Fibroblast of mammary gland (primary cell): Measurements from ENCODE around the gene IL15RA.
A peak's percentile ranks its signal among the peaks of the same experiment; 100 is the strongest.

Source experiments
- DNase-seq: peaks from one replicate; pipeline ENCODE4 v3.0.0-alpha.2; 2010; ENCODE audit warnings: low read depth
- H3K4me3 ChIP-seq: 2 replicates; pipeline ENCODE4 v1.5.1; 2011; ENCODE audit warnings: low read depth, mild to moderate bottlenecking, low read length, moderate library complexity; ENCODE audit not compliant: control insufficient read depth
- TF ChIP-seq, protein P1 (sequence below): conservative IDR thresholded peaks from 2 replicates; pipeline ENCODE4 v1.5.1; 2011; ENCODE audit warnings: low read depth, low read length, inconsistent platforms; ENCODE audit not compliant: control insufficient read depth, insufficient read depth

Gene IL15RA

DNA sequence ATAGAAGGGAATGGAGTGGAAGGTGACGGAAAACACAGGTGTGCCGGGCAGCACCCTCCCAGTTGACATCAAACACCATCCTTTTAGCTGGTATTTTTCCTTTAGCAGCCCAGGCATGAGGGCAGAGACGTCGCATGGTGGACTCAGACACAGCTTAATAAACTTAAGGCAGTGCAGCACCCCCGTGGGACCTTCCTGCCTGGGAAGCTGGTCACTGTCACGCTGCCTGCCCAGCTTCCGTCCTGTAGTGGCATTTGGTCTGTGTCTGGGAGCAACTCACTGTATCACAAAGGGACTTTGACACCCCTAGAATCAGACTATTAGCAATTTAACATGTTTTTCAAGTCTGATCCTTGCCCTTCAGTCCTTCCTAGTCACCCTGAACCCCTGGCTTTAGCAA lies 35.8 kb downstream of the IL15RA start:
- no peak for DNase-seq
- TF ChIP-seq, protein P1, sequence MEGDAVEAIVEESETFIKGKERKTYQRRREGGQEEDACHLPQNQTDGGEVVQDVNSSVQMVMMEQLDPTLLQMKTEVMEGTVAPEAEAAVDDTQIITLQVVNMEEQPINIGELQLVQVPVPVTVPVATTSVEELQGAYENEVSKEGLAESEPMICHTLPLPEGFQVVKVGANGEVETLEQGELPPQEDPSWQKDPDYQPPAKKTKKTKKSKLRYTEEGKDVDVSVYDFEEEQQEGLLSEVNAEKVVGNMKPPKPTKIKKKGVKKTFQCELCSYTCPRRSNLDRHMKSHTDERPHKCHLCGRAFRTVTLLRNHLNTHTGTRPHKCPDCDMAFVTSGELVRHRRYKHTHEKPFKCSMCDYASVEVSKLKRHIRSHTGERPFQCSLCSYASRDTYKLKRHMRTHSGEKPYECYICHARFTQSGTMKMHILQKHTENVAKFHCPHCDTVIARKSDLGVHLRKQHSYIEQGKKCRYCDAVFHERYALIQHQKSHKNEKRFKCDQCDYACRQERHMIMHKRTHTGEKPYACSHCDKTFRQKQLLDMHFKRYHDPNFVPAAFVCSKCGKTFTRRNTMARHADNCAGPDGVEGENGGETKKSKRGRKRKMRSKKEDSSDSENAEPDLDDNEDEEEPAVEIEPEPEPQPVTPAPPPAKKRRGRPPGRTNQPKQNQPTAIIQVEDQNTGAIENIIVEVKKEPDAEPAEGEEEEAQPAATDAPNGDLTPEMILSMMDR: no peak
- no peak overlapping the region for H3K4me3 ChIP-seq

DNA sequence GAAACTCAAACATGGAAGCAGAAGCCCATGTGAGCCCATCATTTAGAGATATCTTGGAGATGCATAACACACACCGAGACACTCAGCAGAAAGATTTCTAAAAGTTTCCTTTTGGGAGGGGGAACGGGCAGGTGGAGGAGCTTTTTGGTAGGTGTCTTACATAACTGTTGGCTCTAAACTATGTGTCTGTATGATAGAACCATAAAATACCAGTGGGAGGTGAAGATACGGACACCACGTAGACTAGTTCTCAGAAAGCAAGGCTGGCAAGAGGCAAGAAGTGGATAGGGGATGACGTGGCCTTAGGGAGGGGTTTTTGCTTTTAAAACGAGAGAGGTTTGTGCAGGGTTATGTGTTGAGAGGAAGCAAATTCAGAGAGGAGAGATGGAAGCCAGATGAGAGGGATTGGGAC lies 36.5 kb downstream of the IL15RA start:
- H3K4me3 ChIP-seq: no peak overlapping the region
- TF ChIP-seq, protein P1: no peak
- peak; percentile 48 for DNase-seq

DNA sequence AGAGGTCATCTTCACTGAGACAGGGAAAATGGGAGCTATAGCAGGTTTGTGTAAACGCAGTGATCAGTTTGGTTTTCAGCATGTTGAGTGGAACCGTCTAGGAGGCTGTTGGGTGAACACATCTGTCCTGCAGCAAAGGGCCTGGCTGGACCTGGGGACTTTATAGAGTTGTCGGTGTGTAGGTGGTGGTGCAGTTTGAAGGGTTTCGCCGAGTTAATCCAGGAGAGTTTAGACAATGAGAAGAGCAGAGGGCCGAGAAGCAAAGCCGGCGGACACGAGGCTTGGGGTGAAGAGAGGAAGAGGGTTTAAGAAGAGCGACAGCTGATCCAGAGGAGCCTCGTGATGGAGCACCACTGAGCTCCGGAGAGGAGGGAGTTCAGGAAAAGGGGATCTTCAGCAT lies 39.1 kb downstream of the IL15RA start:
- TF ChIP-seq, protein P1: no peak
- H3K4me3 ChIP-seq: no peak overlapping the region
- no peak for DNase-seq

DNA sequence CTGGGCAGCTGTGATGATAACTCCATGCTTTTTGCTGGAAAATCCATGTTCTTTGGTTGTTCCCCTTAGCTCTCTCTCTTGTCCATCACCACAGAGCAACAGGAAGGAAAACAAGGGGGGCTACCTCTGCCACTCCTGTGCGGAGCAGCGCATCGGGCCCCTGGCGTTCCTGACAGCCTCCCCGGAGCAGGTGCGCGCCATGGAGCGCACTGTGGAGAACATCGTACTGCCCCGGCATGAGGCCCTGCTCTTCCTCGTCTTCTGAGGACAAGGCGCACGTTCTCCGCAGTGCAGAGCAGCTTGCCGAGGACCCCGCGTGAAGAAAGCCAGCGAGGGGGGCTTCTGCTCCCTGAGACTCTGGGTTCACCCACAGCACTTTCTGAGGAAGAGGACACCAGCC lies 40.3 kb downstream of the IL15RA start:
- no peak for DNase-seq
- TF ChIP-seq, protein P1: no peak
- no peak overlapping the region for H3K4me3 ChIP-seq

DNA sequence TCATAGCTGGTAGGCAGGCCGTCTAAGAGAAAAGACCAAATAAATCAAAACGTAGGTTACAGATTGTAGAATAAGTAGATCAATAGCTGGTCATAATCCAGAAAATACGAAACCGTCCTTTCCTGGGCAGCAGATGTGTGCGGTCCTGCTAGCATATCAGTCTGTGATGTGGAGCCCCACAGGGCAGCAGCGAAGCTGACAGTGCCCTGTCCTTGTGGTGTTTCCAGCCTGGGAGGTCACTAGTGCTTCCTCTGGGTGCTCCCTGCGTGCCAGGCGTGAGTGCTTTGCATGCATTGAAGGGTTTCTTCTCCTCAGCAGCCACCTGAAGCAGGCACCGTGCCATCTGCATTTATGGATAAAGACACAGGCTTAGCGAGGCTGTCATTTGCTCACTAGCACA lies 41.7 kb downstream of the IL15RA start:
- TF ChIP-seq, protein P1: no peak
- no peak overlapping the region for H3K4me3 ChIP-seq
- DNase-seq: no peak

DNA sequence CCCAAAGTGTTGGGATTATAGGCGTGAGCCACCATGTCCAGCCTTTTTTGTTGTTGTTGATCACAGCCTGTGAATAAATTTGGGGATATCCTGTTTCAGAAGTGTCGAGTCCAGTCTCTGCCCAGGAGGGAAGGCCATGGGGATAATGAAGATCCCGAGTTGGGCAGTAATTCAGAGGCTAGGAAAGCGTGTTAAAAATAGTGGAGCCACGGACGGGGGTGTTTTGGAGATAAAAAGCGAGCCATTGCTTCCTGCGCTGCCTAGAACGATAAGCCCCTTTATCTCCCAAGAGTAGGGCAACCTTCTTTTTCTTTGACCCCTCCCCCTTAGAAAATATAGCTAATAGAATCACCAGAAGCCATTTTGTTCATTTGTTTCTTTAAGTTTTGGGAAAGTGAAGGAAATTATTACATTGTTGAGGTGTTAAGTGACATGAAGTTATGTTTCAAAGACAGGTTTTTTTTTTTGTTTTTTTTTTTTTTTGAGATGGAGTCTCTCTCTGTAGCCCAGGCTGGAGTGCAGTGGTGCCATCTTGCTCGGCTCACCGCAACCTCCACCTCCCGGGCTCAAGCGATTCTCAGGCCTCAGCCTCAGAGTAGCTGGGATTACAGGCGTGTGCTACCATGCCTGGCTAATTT lies 43.3 kb downstream of the IL15RA start:
- no peak overlapping the region for H3K4me3 ChIP-seq
- TF ChIP-seq, protein P1: no peak
- no peak for DNase-seq

DNA sequence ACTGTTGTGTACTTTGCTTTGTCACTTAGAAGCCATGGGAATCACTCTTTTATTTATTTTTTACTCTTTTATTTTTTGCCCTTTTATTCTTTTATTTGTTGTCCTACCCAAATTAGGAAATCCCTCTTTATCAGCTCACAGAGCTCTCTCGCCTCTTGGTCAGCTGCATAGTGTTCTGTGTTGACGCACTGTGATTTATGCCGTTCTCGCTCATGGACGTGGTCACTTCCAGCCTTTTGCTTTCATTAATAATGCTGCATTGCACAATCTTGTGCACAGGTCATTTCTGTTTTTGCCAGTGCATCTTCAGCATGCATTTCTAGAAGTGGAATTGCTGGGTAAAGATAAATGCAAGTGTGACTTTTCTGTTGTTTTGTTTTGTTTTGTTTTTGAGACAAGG lies 45.0 kb downstream of the IL15RA start:
- DNase-seq: peak; percentile 84
- TF ChIP-seq, protein P1: no peak
- no peak overlapping the region for H3K4me3 ChIP-seq
